ENCODE results near the gene KRTAP2-4. TPM values are rescaled to one million over a fixed set of nuclear protein-coding genes. Genes with fewer than 3 reads are reported as not detected.

The KRTAP2-4 gene
- total and polyA plus RNA-seq, 2 of the 4 experiments (the other 2 are of a cell fraction), result not detected

GRCh38 chr17:41049110-41049509 is 16.6 kb downstream of the KRTAP2-4 start:
- no peak overlapping the region for H3K4me3 ChIP-seq (ENCODE audit: insufficient read depth, low read depth, low read length)
- peak overlapping the region; percentile 82 for H2BK5ac ChIP-seq (ENCODE audit: low read depth, low read length, poor library complexity, severe bottlenecking)
- peak overlapping the region; percentile 54 for H3K23ac ChIP-seq (ENCODE audit: low read depth, low read length)
- no TSS peak for BruUV-seq (replicated peaks)
- H3K4me2 ChIP-seq (ENCODE audit: low read depth, low read length), result peak overlapping the region; percentile 57; the same call in 1 of the 2 replicates
- no peaks in the 10 kb centered on the region for H3K9me3 ChIP-seq (ENCODE audit: control insufficient read depth, insufficient read depth, low read length)
- ATAC-seq (ENCODE audit: low read depth), result peak; percentile 81
- H3K18ac ChIP-seq (ENCODE audit: low read depth, low read length), result peak overlapping the region; percentile 1; the same call in 1 of the 2 replicates
- H2BK15ac ChIP-seq (ENCODE audit: low read depth, low read length), result peak overlapping the region; percentile 6; the same call in 1 of the 3 replicates
- H4K20me1 ChIP-seq (ENCODE audit: insufficient read depth, low read length), result no peaks in the 10 kb centered on the region
- H3K79me1 ChIP-seq (ENCODE audit: low read depth in 1 of 2, low read length in 2 of 2), result no peaks in the 10 kb centered on the region
- peak overlapping the region; percentile 1; the same call in 1 of the 2 replicates for H3K27ac ChIP-seq (ENCODE audit: insufficient read depth, low read length)
- H4K8ac ChIP-seq (ENCODE audit: low read depth in 2 of 2, low read length in 2 of 2), result peak overlapping the region; percentile 33 to 76; a peak in 3 of 4 replicates
- CTCF ChIA-PET, result no interaction called here
- H2AK5ac ChIP-seq (ENCODE audit: low read depth, low read length), result peak overlapping the region; percentile 37
- H4K5ac ChIP-seq (ENCODE audit: low read depth, low read length), result no peak overlapping the region
- peak overlapping the region; percentile 53 for H4K91ac ChIP-seq (ENCODE audit: insufficient read depth, low read depth, low read length)
- H3K9ac ChIP-seq (ENCODE audit: low read depth, low read length), result no peak overlapping the region
- in situ Hi-C loops (cut with MboI; ENCODE audit: low sequenced_read_pairs) (no loop called here), intact Hi-C loops (cut with micrococcal nuclease) (no loop called here), dilution Hi-C loops (cut with HindIII; ENCODE audit: low sequenced_read_pairs, unreplicated experiment) (no loop called here)
- DNase-seq, result peak; percentile 84
- peak overlapping the region; percentile 67 for H3K14ac ChIP-seq (replicated peaks; ENCODE audit: low read depth, low read length)
- no peaks in the 10 kb centered on the region for H3K27me3 ChIP-seq (ENCODE audit: control insufficient read depth, insufficient read depth, low read length)
- H3K56ac ChIP-seq (ENCODE audit: extremely low read depth, insufficient read depth, low read length), result peak overlapping the region; percentile 63
- no peaks in the 10 kb centered on the region for H3K36me3 ChIP-seq (ENCODE audit: control insufficient read depth, insufficient read depth, low read length)
- H3K4ac ChIP-seq (ENCODE audit: low read depth, low read length), result peak overlapping the region; percentile 67
- peak overlapping the region; percentile 88 for H2BK120ac ChIP-seq (ENCODE audit: low read depth, low read length)
- WGBS, 2 experiments (ENCODE audit: extremely low coverage in 2 of 2, insufficient read length in 1 of 2), result no CpG with 5 or more reads among the region's 2 CpGs
- TF ChIP-seq ELK1 (IDR thresholded peaks at IDR 0.05; ENCODE audit: borderline replicate concordance, low read depth, low read length), result no peak
- peak; percentile 22 for TF ChIP-seq RCOR1 (IDR thresholded peaks at IDR 0.05; ENCODE audit: insufficient replicate concordance, low read length)
- no peak for TF ChIP-seq MXI1 (IDR thresholded peaks at IDR 0.05; ENCODE audit: borderline replicate concordance, low read depth, low read length)
- TF ChIP-seq BHLHE40 (IDR thresholded peaks at IDR 0.05; ENCODE audit: low read depth, low read length), result peak; percentile 45; the same call in 1 of the 2 replicates
- POLR2A ChIA-PET (ENCODE audit: unreplicated experiment), result interaction anchor here (1.0 kb wide), 1 partner anchor 10 kb away, joined by 5 read pairs; no protein-coding TSS in a partner anchor
- peak overlapping the region; percentile 77 for H2BK20ac ChIP-seq (ENCODE audit: low read depth, low read length)
- H2AFZ ChIP-seq (replicated peaks; ENCODE audit: low read length, poor library complexity), result no peak overlapping the region
- no peak overlapping the region for H2AK9ac ChIP-seq (replicated peaks; ENCODE audit: low read depth, low read length, poor library complexity)
- H3K9me1 ChIP-seq (ENCODE audit: insufficient read depth, low read length), result peaks cover 11% of the 10 kb centered on the region; the same call in 1 of the 2 replicates
- H3K4me1 ChIP-seq (ENCODE audit: control insufficient read depth, insufficient read depth, low read length), result peaks cover 5% of the 10 kb centered on the region

All from IMR-90 (cell line).